G401.6 (cell line): ENCODE results near the gene TRAF1.

Source experiments
- FAIRE-seq: peaks from 2 replicates; lab custom pipeline; 2012; peaks lifted over from hg19 to GRCh38; lab: Jason Lieb, UNC

TRAF1 gene

DNA sequence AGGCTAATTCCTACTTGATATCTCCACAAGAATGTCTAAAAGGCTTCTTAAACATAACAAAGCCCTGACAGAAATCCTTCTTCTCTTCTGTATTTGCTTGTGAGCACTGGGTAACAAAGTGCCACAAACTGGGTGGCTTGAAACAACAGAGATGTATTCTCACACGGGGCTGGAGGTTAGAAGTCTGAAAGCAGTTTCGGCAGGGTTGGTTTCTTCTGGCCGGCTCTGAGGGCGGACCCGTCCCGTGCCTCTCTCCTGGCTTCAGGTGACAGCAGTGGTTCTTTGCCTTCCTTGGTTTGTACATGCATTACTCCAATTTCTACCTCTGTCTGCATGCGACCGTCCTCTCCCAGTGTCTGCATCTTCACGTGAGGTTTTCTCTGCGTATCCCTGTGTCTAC lies 14.0 kb upstream of the TRAF1 start:
- FAIRE-seq: no peak

DNA sequence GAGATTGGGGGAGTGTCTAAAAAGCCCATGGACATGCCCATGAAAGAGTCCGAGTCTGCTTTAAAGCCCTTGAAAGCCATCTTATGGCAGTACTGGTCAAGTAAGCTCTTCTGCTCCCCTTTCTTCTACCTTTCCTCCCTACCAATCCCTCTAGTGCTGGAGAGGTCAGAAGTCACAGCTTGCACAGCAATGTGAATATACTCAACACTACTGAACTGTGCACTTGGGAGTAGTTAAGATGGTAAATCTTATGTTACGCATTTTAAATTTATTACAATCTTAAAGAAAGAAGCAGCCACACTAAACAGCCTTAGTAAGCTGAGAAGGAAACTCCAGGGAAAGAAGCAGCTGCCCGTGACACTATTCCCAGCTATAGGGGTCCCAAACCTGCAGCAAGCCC lies 12.3 kb upstream of the TRAF1 start:
- FAIRE-seq: no peak

DNA sequence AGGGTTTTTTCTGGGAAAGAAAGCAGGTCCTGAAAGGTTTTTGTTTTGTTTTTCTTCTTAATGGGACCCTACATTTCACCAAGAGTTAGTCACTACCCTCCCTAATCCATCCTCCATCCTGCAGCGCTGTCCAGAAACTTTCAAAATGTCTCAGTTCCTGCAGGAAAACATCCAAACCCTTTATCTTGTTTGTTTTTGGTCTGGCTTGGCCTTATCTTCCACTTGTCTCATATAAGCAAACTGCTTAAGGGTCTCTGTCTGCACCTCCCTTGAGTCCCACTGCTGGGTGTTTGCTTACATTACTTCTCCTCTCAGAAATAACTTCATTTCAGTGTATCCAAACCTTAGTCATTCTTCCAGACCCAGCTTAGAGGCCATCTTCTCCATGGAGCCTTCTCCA lies 11.0 kb upstream of the TRAF1 start:
- FAIRE-seq: no peak

DNA sequence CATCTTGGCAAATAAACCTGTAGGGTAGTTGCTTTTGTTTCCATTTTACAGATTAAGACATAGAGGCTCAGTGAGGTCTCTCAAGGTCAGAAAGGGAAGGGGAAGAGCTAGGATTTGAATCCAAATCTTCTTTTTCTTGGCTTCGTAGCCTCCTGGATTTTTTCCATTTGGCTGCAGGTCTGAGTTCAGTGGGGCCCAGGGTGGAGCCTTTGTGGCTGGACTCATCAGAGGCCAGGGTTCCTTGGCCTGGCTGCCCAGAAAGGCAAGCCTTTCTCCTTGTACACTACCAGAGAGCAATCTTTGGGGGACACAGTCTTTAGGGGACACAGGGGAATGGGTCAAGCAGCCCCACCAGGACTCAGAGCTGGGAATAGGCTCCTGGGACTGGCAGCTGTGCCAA lies 10.5 kb upstream of the TRAF1 start:
- FAIRE-seq: no peak

DNA sequence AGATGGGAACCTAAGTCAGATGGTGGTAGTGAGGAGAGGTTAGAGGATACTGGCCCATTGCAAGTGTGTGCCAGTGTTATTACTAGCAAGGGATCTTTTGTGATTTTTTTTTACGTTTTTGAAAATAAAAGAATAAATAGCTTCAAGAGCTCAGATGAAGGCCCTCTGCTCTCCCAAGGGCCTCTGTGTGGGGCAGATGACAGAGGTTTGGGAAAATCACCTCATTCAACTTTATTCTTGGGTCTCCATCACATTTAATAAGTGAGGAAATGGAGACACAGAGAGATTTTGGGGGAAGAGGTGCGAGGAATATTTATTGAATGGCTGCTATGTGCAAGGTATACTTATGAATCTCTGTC lies 10.1 kb upstream of the TRAF1 start:
- no peak for FAIRE-seq

DNA sequence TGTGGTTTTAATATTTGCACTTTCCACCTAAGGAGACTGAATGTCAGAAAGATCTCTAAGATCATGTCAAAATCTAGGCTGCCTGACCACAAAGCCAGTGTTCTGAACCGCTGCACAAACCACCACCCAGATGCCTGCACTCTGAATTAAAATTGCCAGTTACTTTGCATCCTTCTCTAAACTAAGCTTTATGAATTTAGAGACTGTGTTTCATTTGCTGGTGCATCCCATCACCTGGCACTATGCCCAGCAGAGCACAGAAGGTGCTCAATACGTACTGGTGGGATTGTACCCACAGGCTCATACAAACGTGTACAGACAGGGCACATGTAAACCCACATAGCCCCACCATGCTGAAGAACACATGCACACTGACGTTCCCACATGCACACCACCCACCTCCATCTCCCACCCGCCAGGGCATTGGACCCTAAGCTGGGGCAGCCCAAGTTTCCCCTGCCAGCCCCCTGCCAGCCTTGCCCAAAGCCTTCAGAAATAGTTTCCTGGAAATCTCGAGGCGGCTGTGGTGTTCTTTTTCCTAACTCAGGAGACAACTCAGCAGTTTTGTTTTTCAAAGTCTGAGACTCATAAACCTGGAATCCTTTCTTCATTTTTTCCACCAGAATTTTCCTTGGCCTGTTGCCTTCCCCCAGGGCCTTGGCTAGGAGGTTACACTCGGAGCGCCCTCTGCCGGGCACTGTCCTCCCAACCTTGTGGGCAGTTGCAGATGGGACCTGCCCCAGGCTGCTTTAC lies 9.6 kb upstream of the TRAF1 start:
- FAIRE-seq: peak; percentile 69

DNA sequence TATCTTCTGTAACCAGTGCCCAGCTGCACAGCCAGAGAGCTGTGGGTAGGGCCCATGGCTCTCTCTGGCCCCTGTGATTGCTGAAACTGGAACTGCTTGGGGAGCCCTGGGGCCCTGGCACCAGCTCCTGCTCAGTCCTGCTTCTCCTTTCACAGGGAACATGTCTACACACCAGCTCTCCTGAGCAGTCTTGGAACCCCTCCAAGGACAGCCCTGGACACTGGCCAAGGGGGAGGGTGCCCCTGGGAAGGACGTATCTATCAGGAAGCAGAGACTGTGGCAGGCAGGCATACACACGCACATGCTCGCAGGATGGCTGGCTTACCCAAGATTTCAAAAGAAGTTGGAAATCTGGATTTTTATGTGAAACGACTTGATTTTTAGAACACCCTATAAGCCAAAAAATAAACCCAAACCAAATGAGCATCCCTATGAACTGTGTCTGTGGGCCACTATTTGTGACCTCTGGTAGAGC lies 8.8 kb upstream of the TRAF1 start:
- no peak for FAIRE-seq

DNA sequence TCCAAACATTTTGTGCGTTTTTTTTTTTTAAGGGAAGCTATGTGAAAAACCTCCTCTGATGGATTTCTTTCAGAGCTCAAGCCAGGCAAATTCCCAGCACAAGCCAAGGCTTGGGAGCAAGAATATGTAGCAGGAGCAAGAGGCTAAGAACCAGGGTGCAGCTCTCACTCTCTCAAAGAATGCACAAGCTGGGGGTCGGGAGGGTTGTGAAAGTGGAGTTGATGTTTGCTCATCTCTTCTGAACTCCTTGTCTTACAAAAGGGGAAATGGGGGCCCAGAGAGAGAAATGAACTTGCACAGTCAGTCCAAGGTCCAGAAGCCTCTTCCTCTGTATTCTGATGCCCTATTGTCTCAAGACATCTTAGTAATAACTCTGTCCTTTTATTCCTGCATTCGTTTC lies 7.7 kb upstream of the TRAF1 start:
- no peak for FAIRE-seq

DNA sequence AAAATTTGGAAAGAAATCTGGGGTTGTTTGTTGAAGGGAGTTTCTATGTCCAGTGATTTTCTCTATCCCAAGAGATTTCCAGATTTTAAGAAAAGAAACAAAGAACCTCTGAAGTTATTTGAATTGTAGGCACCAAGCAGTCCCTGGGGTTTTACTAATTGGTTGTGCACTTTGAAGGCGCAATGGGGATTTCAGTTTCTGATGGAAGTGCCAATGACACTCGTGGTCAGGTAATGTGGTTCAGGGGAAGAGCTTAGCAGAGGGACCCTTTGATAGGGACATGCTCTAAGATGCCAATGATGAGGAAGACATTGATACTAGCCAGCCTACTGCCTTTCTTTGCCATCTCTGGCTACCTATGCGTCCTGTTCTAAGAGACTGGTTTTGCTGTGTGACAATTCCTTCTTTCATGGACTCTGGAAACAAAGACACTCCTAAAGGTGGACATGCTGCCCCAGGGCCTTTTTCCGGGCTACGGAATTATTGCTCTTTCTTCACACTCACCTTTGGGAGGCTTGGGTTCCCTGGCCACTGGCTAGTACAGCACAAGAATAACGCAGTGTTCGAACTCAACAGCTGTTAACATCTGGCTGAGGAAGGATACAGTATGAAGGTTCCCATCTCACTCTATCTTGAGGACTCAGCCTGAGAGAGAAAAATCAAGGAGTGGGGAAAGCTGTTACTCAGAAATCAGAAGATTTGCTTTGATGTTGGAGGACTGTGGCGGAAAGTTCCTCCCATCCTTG lies 6.9 kb upstream of the TRAF1 start:
- FAIRE-seq: no peak

DNA sequence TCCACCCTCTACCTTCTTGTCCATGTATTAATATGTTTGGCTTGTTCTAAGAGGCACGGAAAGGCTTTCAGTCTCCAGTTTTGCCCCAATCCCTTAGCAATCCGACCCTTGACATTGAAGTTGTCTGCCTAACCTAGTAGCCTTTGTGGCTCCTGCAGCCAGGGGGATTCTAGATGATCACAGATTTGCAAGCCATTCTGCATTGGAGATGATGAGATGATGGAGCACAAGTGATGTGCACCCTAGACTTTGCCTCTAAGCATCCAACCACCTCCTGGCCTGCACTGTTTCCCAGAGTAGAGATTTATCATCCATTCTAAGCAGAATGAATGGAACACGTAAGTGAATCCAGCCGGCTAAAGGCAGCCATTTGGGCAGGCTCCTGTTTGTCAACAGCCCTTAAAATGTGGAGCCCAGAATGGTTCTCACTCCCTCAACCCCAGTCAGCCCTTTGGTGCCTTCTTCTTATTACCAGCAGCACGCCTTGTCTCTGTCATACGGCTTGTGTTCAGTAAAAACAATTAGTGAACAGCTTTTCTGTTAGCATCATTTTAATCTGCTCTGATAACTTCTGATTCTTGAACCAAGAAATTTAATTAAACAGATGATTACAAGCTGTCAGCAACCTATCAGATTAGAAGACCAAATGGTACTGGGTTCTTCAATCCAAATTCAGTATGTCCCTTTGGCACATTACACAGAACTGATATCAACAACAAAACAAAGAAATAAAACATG lies 5.7 kb upstream of the TRAF1 start:
- no peak for FAIRE-seq

DNA sequence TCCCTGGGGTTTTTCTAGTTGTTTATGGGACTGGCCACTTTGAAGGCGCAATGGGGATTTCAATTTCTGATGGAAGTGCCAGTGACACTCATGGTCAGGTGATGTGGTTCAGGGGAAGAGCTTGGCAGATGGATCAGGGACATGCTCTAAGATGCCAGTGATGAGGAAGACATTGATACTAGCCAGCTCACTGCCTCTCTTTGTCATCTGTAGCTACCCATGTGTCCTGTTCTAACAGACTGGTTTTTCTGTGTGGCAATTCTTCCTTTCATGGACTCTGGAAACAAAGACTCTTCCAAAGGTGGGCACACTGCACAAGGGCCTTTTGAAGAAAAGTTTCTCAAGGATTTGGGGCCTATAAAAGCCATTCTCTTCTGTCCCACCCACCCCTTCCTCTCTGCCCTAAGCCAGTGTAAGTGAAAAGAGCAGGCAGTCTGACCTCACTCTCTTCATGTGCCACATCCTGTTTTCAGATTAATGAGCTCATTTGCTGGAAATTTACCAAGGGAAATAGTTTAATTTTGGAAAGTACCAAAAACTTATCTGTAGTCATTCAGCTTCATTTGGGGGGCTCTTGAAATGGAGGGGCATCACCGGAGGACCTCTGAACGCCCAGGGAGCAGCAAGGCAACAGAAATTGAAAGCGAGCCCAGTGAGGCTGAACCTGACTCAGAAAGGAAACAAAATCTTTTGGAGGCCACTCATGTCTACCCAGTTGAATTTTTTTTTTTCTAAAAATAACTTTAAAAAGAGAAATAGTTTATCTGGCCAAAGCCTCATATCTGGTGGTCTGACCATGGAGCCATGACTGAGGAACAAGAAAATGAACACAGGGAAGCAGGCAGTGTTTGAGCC lies 4.9 kb upstream of the TRAF1 start:
- FAIRE-seq: no peak

DNA sequence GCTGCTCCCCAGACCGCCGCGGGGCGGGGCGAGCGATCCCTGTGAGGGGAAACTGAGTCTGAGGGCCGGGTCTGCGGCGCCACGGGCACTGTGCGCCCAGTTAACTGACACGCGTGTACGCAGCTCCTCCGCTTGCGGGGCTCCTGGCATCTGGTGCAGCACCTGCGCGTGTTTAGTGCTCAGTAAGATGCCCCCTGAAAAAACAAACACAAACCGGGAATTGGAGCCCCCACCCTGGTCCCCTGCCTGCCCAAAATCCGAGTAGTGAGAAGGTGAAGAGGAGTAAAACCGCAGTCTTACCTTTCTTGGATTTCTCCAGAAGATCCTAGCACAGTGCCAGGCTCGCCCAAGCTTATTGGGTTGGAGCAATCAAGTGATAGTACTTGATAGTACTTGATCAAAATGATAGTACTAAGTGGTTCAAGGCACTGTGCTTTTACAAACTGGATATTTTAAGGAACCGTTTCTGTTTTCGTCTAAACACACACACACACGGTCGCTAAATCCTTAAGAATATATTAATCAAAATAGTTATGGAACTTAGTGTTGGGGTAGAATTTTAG lies 2.7 kb upstream of the TRAF1 start:
- FAIRE-seq: no peak

DNA sequence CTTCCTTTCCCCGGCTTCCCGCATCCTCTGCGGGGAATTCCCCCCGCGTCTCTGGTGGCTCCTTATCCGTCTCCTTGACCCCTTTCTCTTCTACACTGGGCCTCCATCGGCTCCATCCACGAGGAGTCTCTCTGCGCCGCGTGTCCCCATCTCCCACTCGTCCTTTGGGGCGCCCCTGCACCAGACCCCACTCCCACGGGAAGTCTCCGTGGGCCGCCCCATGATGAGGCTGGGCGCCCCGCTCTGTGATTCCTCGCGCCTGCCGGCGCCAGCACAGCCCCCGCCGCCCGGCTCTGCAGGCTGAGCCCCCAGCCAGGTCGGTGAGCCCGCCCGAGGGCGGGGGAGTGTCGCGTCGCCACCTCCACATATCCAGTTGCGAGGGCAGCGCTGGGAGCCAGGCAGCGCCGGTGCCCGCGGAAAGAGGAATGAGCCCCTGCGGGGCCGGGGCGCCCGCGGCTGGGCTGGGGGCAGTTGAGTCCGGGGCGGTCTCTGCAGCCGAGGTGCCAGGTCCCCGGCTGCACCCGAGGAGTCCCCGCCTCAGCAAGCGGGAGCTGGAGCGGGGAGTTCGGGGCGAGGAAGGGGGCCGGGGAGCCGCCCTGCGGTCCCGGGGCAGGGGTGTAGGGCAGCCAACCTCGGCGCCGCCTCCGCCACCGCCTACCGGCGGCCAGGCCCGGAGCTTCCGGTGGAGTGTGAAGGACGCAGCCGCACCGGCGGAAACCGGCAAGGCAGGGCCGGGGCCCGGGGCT lies 2.1 kb upstream of the TRAF1 start:
- FAIRE-seq: no peak

DNA sequence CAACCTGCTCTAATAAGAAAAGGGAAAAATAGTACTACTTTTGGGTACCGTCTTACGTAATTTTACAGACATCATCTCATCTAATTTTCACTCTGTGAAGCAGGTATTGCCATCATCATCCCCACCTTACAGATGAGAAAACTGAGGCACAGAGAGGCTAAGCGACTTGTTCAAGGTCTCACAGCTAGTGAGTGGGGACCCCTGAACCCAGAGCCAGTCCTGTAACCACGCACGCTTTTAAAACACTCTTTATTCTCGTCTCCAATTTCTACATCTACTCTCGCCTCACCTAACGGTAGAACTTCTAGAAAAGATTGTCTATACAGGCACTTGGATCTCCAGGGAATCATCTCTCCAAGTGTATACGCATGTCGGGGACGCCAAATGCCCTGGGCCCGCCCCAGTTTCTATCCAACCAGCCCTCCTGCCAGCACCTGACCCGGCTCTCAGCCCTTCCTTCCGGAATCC lies 1.5 kb upstream of the TRAF1 start:
- FAIRE-seq: no peak

DNA sequence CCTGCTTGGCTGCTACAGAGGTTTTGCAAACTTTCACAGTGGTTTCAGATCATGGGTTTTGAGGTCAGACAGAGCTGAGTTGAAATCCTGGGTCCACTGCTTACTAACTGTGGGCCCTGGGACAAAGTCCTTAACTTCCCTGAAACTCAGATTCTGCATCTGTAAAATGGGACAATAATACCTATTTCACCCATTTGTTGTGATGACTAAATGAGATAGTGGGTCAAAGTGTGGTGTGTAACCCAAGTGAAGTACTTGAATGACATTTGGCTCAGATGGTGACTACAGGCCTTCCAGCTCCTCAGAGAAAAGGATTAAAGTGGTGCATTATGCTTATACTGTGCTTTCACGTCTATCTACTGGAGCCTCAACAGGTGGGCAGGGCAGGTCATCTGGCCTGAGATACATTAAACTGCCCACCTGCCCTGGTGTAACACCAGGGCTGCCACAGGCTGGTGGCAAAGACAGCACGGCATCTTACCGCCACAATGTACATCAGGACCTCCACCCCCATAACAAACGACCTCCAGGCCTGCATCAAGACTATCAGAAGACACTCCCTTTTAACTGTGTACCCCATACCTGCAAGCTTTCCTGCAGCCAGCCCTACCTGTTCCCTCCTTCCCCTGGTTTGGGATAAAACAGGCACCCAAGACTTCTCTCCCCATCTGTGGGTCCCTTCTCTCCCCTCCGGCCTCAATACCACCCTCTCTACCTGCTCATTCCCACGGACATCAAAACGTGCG lies 846 bp upstream of the TRAF1 start:
- FAIRE-seq: no peak

DNA sequence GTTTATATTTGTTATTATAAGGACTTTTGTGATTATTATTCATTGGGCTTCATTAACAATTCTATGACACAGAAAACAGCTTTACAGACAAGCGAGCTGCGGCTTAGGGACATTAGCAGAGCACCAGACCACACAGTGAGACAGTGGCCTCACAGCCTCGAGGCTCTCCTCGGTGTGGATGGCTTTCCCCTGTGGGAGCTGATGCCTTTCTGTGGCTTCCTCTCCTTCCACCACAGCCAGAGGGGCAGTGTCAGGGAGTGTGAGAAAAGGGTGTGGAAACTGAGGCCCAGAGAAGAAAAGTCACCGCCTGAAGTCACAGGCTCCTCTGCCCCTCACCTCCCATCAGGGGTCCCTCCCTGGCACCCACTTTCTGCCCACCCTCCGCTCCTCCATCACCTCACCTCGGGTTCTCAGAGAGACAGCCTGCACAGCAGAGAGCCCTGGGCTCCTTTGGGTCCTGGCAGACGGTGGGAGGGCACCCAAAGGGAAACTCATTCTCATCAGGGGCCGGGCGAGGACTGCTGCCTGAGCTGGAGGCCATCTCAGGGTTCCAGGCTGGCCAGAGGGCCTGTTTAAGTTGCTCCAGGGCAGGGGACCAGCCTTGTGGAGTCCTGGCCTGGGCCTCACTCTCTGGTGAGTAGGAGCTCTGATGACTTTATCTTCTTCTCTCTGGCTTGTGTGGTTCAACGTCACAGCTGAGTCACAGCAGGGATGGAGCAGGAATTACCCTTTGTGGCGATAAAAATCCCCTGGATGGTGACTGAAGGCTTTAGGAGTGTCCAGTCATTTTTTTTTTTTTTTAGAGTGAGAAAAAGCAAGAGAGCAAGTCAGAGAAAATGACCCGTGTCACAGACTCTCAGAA lies 830 bp downstream of the TRAF1 start:
- FAIRE-seq: no peak

DNA sequence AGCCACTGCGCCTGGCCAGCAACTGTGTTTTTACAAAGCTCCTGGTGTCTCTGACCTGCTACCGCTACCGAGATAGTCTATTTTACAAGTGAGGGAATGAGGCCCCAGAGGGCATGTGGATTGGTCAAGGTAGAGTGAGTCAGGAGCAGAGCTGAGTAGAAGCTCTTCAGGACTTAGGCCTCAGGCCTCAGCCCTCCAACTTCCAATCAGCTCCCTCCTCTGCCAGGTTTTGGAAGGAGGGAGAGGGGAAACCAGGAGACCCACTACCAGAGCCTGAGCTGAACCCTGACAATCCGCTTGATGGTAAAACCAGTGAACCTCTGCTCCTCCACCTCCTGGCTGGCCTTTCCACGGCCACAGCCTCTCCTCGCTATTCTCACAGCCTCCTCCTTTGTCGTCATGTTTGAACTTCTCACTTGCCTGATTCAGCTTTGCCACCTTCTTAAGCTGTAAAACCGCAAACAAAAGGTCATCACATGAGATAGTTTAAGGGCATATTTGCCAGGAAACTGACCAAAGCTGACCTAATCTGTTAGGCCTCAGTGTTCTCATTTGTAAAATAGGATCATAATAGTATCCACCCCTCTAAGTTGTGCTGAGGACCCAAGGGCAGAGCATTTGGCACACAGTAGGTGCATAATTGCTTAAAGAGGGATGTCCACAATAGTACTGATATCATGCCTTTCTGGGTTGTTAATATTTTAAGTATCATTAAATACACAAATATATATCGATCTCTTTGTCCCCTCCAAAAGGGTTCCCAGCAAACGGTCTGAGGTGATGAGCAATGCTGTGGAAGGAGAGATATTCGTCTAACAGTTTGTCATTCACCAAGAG lies 1.7 kb downstream of the TRAF1 start:
- FAIRE-seq: no peak

DNA sequence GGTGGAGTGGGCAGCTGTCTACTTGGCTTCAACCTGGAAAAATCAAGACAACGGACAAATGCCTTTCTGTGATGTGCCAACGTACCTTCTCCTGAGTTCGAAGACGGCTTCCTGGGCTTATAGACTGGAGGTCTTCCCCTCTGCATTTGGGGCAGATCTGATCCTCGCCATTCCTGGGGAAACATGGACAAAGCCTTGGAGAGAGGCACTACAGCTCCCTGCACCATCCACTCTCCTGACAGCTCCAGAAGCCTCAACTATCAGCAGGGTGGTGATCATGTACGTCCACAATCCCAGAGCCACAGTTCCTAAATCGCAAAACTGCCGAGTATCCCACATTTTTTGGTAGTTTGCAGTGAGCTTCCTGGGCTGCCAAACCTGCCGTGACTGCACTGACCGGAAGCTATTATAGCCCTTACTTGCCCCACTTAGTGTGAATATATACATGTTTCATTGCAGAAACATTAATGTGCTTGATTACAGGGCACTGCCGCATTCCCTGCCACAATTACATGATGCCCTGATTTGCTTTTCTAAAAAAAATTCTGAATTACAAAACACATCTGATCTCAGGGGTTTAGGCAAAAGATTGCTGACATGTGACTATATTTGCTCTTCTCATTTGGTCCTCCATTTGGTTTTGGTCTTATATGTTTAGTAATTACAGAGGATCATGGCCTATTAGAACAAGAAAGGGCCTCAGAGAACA lies 2.8 kb downstream of the TRAF1 start:
- FAIRE-seq: no peak
